ENCODE data around the gene ZNF581.

Gene ZNF581

GRCh38 chr19:55635334-55635717 is 8.1 kb upstream of the ZNF581 start:
- DNase-seq: no peak

GRCh38 chr19:55635856-55636440 is 7.5 kb upstream of the ZNF581 start:
- no peak for DNase-seq

GRCh38 chr19:55636723-55637122 is 6.7 kb upstream of the ZNF581 start:
- DNase-seq: no peak

GRCh38 chr19:55637534-55637933 is 5.9 kb upstream of the ZNF581 start:
- DNase-seq: no peak

- peak; percentile 61 for DNase-seq
Measured at GRCh38 chr19:55638864-55639359, 4.5 kb upstream of the ZNF581 start.

GRCh38 chr19:55640043-55640576 is 3.3 kb upstream of the ZNF581 start:
- DNase-seq: peak; percentile 74

GRCh38 chr19:55640577-55641425 is 2.6 kb upstream of the ZNF581 start, which contains the start of gene ZNF580:
ZNF580 (plus strand) TSS chr19:55641002; CDS start chr19:55642509, 1,507 bp downstream.
- peak; percentile 73 for DNase-seq

- no peak for DNase-seq
Measured at GRCh38 chr19:55641426-55642152, 1.9 kb upstream of the ZNF581 start.

- no peak for DNase-seq
Measured at GRCh38 chr19:55642153-55643002, 1.1 kb upstream of the ZNF581 start.

- DNase-seq: no peak
Measured at GRCh38 chr19:55643887-55644176, 383 bp downstream of the ZNF581 start.

- DNase-seq: no peak
Measured at GRCh38 chr19:55644191-55644833, 863 bp downstream of the ZNF581 start.

GRCh38 chr19:55644842-55645511 is 1.5 kb downstream of the ZNF581 start:
- DNase-seq: no peak

- no peak for DNase-seq
Measured at GRCh38 chr19:55645512-55645881, 2.0 kb downstream of the ZNF581 start.

GRCh38 chr19:55646889-55647731 is 3.7 kb downstream of the ZNF581 start:
- no peak for DNase-seq

GRCh38 chr19:55647732-55648584 is 4.5 kb downstream of the ZNF581 start, which contains the start of gene CCDC106:
CCDC106 (plus strand) TSS chr19:55648212; CDS start chr19:55649047, 835 bp downstream.
- peak; percentile 53 for DNase-seq

GRCh38 chr19:55648585-55649267 is 5.3 kb downstream of the ZNF581 start:
- no peak for DNase-seq

- no peak for DNase-seq
Measured at GRCh38 chr19:55649268-55650125, 6.0 kb downstream of the ZNF581 start.

- no peak for DNase-seq
Measured at GRCh38 chr19:55650126-55650557, 6.7 kb downstream of the ZNF581 start.

All from stimulated activated CD4-positive, alpha-beta T cell treated with anti-CD3 and anti-CD28 coated beads, Interleukin-4, amount 100 ng/mL, for 1 hour (primary cell).